Fibroblast of lung (primary cell): ENCODE data around the gene PRKAG3.

Experiments used
- EZH2 ChIP-seq: IDR thresholded peaks from 2 replicates; pipeline ENCODE4 v1.5.1; 2012; ENCODE audit warnings: low read length, control low read depth, mild to moderate bottlenecking; ENCODE audit errors: missing control alignments
- TF ChIP-seq, protein P1 (sequence below), 2 donors: IDR thresholded peaks in 1 of 2; conservative IDR thresholded peaks in 1 of 2; 1 replicate in 1 of 2; 2 replicates in 1 of 2; pipeline ENCODE4 v1.5.1; 2011 to 2012; ENCODE audit warnings: low read length in 2 of 2, control low read depth in 1 of 2, inconsistent platforms in 1 of 2, low read depth in 1 of 2, mild to moderate bottlenecking in 1 of 2

DNA sequence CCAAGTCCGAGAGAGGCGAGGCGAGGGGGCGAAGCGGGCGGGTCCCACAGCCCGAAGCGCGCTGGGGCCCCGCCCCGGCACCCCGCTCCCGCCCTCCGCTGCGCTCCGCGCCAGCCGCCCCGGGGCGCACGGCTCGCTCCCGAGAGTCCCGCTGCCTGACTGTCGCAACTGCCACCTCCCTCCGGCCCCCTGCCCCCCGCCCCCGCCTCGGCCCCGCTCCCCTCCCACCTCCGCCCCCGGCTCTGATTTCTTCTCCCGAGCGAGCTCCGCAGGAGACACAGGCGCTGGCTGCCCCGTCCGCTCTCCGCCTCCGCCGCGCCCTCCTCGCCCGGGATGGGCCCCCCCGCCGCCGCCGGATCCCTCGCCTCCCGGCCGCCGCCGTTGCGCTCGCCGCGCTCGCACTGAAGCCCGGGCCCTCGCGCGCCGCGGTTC is 28.0 kb upstream of the PRKAG3 start, which contains the start of gene WNT6:
- no peak for TF ChIP-seq EZH2
- TF ChIP-seq, protein P1, sequence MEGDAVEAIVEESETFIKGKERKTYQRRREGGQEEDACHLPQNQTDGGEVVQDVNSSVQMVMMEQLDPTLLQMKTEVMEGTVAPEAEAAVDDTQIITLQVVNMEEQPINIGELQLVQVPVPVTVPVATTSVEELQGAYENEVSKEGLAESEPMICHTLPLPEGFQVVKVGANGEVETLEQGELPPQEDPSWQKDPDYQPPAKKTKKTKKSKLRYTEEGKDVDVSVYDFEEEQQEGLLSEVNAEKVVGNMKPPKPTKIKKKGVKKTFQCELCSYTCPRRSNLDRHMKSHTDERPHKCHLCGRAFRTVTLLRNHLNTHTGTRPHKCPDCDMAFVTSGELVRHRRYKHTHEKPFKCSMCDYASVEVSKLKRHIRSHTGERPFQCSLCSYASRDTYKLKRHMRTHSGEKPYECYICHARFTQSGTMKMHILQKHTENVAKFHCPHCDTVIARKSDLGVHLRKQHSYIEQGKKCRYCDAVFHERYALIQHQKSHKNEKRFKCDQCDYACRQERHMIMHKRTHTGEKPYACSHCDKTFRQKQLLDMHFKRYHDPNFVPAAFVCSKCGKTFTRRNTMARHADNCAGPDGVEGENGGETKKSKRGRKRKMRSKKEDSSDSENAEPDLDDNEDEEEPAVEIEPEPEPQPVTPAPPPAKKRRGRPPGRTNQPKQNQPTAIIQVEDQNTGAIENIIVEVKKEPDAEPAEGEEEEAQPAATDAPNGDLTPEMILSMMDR (conservative IDR thresholded peaks at IDR 0.05 in 1 of 2, IDR thresholded peaks at IDR 0.05 in 1 of 2; ENCODE audit: low read depth in 1 of 2, low read length in 2 of 2) = no peak
